ENCODE measurements around the gene HMCN1. TPM values are rescaled to one million over a fixed set of nuclear protein-coding genes. Genes with fewer than 3 reads are reported as not detected.

Gene HMCN1
- 0.81 and 1.2 TPM in 2 replicates for total RNA-seq (2014; rRNA removed; shearing (Covaris generic))
- 0.23 and 0.31 TPM in 2 replicates for polyA plus RNA-seq (2014; cell fraction: nucleus; rRNA removed)

DNA sequence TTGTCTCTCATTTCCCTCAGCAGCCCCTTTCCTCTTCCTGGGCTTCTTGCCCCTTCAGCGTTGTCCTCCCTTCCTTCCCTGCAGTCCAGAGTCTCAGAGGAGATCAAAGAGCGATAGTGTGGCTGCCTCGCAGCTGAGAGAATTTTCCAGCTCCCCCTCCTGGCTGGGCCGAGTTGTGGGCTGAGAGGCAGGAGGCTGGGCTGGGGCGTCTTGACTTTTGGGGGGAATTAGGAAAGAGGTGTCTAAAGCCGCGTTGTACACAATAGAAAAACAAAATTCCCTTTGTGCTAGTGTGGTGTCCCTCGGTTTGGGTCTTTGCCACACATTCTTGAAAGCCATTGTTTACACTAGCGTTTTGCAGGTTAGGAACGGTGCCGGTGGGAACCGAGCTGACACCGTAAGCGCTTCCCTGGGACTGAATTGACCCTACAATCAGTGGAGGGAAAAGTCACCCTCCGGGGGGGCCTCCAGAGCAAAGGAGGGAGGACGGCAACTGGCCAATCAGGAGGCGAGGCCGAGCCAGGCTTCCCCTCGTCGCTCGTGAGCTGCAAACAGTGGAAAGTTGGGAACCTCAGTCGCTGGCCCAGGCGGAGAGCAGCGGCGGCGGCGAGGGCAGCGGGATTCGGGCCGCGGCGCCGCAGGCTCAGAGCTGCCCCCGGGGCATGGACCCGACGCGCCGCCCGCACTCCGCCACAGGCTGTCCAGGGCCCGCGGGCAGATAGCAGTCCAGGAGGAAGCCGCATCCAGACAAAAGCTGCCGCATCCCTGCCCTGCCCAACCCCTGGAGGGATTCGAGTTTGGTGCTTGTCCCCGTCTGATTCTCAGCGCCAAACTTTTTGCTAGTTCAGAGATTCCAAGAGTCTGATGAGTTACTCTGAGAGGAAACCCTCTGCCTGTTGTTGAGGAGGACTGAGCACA is at the start of gene HMCN1:
Gene HMCN1 (plus strand): TSS at position 574 of the 918 bp plus-strand sequence. CDS start 389 bp downstream, outside the sequence.
- peak; percentile 48 for DNase-seq (ENCODE audit: extremely low read depth, low read depth)

DNA sequence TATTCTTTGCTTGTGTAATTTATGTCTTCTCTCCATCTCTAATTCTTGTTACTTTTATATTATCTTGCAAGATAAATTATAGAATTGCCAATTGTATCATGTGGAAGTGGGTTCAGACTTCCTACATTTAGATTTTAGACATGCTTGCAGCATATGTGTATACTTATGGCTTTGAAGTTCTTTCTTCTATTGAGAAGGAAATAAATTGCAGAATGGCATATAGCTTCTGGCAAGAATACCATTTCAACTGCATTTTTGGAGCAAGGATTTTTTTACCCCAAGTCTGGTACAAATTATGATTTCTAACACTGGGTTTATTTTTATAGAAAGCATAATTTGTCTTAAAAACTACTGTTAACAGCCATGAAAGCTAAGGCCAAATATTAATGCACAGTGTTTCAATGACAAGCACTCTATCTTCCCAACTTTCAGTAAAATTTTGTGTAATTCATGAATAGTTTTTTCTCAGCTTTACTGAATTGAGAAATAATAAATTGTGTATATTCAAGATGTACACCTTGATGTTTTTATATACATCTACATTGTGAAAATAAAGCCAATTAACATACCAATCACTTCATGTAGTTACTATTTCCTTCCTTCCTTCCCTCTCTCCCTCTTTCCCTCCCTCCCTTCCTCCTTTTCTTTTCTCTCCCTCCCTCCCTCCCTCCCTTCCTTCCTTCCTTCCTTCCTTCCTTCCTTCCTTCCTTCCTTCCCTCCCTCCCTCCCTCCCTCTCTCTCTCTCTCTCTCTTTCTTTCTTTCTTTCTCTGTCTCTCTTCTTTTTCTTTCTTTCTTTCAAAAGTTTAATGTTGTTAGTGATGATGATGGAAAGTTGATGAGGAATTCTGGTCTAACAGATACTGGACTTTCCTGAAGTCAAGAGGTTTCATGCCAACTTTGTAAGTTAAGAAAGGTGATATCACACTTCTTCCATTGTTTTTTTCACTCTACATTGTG is 47.1 kb upstream of the HMCN1 start:
- no peak for DNase-seq (ENCODE audit: extremely low read depth, low read depth)

DNA sequence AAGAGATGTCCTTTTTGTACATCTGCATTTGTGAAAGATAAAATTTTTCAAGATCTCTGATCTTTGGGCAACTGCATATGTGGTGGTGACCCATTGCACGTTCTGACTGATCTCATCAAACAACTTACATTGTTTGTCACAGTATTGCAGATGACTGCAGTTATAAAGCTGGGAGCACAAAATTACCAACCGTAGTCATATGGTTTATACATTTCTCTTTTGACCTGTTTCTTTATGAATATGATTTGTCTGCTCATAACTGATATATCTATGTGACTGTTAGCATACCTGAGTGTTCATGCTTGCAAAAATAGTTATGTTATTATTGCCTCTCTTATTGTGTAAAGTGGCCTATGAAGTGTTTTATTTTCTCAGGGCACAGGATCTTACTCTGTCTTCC is 43.7 kb upstream of the HMCN1 start:
- no peak for DNase-seq (ENCODE audit: extremely low read depth, low read depth)

DNA sequence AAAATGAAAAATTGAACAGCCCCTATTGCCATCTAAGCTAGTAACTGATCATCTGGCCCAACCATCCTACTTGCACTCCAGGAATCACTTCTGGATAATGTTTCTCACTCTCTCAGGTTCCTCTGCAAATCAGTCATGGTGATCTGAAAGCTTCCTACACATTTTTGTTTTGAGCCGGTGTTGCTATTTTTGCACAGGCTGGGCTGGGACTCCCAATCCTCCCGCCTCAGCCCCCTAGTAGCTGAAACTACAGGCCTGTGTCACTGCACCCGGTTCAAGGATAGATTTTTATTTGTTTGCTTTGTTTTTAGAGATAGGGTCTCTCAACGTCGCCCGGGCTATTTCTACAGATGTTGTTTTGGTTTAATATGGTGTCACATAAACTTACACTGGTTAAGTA is 40.5 kb upstream of the HMCN1 start:
- DNase-seq (ENCODE audit: extremely low read depth, low read depth) = no peak

DNA sequence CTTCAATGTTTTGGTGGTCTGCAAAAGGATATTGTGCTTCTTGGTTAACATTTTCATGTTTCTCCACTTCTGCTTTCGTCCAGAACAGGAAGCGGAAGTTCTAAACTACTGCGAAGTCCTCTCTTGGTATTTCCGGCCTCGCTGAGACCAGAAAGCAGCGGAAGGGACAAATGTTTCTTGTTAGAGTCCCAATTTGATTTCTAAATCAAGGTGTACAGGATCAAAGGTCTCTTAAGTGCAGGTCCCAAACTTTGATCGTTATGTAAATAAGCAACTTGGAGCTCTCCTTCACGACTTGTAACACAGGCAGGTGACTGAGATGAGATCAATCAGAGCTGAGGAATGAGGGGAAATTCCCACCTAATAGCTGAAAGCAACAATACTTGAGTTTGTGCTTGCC is 40.1 kb upstream of the HMCN1 start:
- no peak for DNase-seq (ENCODE audit: extremely low read depth, low read depth)

DNA sequence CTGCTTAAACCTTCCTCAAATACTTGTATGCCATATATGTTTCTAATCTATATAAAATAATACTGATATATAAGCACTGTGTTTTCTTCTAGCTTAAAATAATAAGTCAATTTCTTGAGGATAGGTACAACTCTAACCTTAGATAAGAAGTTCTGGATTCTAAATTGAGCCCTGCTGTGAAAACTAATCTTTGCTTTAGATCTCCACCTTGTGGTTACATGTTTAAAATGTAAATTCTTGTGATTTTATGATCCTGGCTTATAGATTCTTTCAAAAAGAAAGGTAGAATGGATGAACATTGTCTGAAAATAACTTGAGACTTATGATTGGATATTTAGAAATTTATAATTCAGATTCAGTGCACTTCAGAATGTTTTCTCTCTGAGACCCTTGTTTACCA is 38.9 kb upstream of the HMCN1 start:
- DNase-seq (ENCODE audit: extremely low read depth, low read depth) = no peak

DNA sequence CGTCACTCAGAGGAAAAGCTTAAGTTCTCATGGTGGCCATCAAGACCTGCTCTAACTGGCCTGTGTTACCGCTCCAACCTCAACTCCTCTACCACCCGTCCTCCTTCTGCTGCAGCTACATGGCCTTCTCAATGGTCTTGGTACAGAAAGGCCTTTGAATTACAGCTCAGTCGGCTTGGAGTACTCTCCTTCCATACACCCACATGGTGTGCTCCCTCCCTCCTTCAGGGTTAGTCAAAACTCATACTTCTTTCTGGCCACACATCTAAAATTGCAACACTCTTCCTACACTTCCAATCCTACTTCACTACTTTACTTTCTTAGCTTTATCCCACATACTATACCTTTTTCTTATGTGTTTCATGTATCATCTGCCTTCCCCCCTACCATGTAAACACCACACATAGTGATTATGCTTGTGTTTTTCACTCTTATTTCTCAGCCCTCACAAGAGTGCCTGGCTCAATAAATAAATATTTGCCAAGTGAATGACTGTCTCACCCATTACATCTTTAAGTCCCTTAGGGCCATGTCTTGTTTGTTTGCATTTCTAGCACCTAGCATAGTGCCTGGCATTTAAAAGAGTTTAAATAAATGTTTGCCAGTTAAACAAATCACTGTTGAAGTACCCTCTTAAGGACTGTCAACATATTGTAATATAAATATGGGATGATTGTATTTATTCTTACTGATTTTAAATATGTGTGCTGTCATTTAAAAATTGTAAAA is 37.6 kb upstream of the HMCN1 start:
- DNase-seq (ENCODE audit: extremely low read depth, low read depth) = no peak

DNA sequence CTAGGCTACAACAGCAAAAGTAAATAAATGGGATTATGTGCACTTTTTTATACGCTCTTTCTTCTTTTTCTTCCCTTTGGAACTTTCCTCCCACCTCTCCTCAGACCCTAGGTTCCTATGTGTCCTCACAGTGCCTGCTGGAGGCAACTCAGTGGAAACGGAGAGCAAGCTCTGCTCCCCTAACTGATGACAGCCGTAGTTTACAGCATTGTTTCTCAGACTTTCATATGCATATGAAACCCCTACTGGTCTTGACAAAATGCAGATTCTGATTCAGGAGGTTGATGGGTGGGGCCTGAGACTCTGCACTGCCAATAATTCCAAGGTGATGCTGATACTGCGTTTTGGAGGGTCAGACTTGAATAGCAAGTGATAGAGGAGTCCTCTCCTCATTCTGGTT is 34.3 kb upstream of the HMCN1 start:
- no peak for DNase-seq (ENCODE audit: extremely low read depth, low read depth)

DNA sequence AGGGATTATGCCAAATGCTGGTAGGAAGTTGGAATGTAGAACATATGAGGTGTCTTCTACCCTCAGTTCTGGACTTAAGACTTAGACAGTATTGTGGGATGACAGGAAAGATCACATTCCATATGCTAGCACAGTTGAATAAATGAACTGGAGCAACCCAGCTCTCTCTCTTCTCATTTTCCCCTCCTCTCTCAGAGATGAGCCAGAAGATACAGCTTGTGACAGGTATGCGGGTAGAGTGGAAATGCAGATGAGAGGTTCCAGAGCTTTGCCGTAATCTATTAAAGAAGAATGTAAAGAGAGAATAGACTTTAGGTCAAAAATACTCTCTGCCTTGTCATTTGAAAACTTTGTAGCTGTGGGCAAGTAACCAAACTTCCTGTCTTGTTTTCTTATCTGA is 32.5 kb upstream of the HMCN1 start:
- DNase-seq (ENCODE audit: extremely low read depth, low read depth) = no peak

DNA sequence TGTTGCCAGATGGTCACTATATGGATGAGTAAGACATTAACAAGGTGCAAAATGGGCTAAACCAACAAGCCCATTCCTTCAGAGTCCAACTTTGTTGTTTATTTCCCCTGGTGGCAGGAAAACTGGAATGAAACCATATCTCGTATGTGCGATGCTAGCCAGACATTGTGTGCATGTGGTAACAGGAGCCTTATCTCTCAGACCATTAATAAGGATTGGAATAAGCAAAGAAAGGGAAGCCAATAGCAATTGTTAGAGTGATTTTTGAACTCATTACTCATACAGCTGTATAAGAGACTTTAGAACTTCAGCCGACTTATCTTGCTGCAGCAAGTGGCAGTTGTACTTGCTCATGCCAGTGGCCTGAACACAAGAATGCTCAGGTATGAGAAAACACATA is 30.0 kb upstream of the HMCN1 start:
- DNase-seq (ENCODE audit: extremely low read depth, low read depth) = no peak

DNA sequence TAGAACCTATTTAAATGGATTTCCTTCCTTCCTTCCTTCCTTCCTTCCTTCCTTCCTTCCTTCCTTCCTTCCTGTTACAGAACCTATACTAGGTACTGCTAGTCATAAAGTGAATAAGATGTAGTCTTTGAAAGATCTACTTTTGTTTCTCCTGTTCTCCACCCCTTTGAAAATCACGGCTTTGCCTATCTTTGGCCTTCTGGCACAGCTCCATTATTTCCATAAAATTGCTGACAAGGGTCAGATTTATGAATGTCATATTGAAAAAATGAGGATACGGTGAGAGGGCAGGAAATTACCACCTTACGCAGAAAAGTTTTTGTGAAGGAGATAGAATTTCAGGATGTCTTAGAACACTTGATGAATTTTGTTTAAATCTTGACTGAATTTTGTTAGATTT is 18.1 kb upstream of the HMCN1 start:
- no peak for DNase-seq (ENCODE audit: extremely low read depth, low read depth)

DNA sequence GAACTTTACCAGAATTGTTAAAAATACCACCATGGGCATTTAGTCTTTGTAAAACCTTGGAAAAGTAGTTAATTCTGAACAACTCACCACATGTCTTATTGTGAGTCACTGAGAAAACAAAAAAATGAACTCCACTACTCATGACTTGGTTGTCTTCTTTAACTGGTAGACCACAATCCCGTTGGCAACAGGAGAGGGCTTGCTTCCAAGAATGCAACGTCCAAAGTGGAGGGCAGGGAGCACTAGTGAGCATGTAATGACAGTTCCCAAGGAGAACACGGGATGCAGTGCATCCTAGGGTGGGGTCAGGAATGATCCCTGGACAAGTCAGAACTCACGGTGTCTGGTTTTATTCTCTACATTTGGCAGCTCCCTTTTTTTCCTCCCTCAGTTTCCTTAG is 15.2 kb upstream of the HMCN1 start:
- peak; percentile 26 for DNase-seq (ENCODE audit: extremely low read depth, low read depth)

DNA sequence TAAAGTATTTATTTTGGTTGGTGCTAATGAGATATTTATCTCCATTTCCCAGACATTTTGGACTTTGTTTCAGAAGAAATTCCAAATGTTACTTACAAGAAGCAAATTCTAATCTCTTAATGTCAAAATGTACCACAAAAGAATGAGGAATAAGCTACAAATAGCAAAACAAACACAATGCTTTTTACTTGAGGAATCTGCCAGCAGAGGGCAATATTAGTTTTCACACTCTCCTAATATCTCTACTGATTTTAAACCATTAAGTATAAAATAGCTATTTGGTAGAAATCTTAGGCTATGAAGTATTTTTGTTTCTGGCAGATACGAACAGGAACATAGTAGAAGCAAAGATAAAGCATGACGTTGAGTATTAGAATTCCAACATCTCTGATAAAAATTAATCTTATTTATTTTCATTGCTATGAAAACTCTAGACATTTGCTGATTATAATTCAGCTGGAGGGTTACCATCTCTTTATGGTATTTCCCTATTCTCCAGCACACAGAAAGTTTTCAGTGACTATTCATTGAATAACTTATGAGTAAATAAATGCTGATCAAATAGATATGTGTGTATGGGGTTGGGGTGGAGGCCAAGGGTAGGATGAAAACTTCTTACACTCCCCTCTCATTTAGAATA is 13.4 kb upstream of the HMCN1 start:
- peak; percentile 48 for DNase-seq (ENCODE audit: extremely low read depth, low read depth)

DNA sequence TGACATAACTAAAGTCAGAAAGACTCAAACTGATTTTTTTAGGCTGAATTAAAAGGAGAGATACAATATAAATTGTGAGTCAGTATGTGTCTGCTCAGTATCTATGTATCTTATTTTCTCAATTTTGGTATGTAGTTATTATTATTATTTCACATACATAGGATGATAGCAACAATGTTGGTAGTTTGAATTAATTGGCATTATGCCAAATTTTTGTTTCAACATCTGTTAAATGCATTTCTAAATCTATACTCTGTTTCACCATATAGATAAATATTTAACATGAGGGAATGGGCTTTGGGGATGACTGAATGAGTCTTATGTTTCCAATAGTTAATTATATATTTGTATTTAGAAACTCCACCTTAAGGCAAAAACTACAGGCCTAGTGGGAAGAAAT is 12.6 kb upstream of the HMCN1 start:
- no peak for DNase-seq (ENCODE audit: extremely low read depth, low read depth)

DNA sequence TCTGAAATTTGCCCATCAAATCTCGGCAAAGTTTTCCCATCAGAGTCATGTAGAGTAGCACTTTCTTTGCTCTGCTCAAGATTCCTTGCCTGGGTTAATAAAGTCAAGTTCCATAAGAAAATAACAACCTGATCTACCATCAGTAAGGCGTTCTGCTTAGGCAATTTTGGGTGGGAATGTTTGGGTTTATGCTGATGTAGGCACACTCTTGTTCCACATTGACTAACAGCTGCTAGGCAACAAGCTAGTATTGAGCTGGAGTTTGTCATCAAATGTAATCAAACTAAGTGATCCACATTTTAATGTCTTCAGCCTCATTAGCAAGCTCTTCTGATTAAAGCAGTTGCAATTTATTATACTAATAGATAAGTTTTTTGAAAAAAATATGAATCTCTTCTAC is 12.1 kb upstream of the HMCN1 start:
- no peak for DNase-seq (ENCODE audit: extremely low read depth, low read depth)

DNA sequence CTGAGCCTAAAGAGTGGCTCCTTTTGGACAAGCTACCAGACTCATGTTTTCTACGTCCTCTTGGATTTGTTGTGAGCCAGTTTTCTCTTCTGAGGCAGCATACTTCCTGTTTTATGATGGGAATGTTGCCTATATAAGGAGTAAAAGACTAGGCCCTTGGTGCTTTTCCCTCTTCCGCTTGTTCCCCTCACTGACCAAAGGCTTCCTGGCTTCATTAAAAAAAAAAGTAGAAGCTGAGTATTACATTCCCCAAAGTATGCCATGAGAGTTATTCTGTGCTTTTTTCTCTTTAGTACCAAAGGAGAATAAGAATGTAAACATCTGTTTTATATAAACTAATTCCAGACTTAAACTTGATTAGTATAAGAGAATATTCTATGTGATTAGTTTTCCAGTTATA is 6.5 kb upstream of the HMCN1 start:
- no peak for DNase-seq (ENCODE audit: extremely low read depth, low read depth)

DNA sequence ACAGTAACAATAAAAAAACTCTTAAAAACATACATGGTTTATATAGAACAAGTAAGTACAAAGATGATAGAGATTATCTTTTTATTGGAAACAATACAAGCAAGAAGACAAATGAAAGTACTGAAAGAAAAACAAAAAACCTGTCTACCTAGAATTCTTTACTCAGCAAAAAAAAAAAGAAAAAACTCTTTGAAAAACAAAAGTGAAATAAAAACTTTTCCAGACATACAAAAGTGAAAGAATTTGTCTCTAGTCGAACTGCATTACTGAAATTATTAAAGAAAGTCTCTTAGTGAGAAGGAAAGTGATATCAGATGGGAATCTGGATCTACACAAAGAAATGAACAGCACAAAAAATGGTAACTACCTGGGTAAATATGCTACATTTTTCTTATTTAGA is 2.7 kb upstream of the HMCN1 start:
- no peak for DNase-seq (ENCODE audit: extremely low read depth, low read depth)

DNA sequence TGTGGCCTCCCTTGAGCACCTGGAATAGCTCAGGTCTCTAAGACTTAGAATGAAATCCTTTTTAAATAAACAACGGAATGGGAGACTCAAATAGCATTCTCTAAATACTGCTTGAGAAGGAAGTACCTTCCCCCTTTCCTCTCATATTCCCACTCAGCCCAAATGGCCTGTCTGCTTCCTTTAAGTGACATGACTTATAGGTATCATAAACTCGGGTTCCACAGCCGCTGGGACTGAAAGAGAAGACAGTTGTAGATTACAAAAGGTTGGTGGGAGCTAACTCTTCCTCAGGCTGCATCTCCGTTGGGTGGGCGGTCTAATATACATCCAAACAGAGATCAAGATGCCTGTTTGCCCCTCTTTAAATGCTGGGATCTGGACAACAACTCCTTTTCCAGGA is 1.2 kb upstream of the HMCN1 start:
- DNase-seq (ENCODE audit: extremely low read depth, low read depth) = no peak

DNA sequence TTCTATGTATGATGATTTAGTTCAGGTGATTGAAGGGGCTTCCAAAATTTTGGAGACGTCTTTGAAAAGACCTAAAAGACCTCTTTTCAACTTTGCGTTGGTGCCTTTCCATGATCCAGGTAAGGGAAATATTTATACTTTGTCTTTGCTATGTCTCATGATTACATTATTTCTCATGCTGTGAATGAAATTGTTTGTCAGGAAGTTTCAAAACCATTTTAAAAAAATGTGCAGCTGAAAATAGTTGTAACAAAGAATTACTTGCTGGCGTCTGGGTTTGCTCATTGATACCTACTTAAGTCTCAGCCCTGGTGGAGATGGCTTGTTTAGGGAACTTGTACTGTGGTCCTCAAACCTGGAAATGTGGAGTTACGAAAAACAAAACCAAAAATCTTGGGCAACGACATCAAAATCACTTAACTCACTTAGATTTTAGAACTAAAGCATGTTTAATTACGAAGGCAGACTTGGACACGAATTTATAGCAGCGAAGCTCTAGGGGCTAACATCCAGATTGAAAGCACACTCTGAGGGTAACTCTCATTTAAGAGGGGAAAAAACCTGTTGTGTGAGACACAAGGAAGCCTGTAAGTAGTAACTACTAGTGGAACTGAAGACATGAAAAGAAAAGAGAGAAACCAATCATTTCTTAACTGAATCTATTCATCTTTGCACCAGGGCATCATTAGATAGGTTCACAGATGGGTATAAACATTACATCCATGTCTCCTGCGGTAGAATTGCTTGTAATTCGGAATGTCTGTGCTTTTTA is 924 bp downstream of the HMCN1 start:
- no peak for DNase-seq (ENCODE audit: extremely low read depth, low read depth)

DNA sequence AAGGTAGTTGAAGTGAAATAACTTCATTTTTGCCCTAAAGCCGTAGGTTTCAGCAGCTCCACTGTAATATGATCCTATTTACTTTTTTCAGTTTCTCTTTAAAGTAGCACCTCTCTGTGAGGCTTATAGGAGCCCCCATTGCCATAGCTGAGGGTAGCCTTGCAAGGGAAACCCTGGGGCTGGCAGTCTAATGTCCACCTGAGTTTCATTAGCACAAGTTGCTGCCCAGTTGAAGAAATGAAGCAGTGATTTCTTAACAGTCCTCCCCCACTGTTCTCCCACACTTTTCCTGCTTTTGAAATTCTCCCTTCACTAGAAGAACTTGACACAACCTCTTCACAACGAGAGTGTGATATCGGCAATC is 1.5 kb downstream of the HMCN1 start:
- DNase-seq (ENCODE audit: extremely low read depth, low read depth) = no peak
